Neural progenitor cell (in vitro differentiated cells): Measurements from ENCODE around the gene TBCD.

Source experiments
- CTCF ChIP-seq: fragments of 200-600 bp; sonication (generic); IDR thresholded peaks from 2 replicates; pipeline ENCODE4 v1.5.1; 2017; ENCODE audit warnings: antibody characterized with exemption, mild to moderate bottlenecking
- EZH2 ChIP-seq: fragments of 200-600 bp; sonication (generic); IDR thresholded peaks from 2 replicates; pipeline ENCODE4 v1.6.1; 2017; ENCODE audit warnings: antibody characterized with exemption, mild to moderate bottlenecking, moderate library complexity

GRCh38 chr17:82835122-82835521 lies 83.3 kb downstream of the TBCD start:
- TF ChIP-seq CTCF (no peak), EZH2 (no peak)
